ENCODE data around the gene PLD1.
"Not testable (repeated sequence)": the region's sequence is repeated elsewhere in the genome, so short reads cannot be mapped to it uniquely, and the experiment has no call there.

PLD1 gene

GRCh38 chr3:171727288-171727687, 83.0 kb downstream of the PLD1 start:
- H3K4me3 ChIP-seq (ENCODE audit: low read length): no peak overlapping the region
- no peak for TF ChIP-seq ZNF274 (IDR thresholded peaks at IDR 0.05; ENCODE audit: low read depth, low read length)

- TF ChIP-seq ZNF274 (IDR thresholded peaks at IDR 0.05; ENCODE audit: low read depth, low read length): no peak
- no peak overlapping the region for H3K4me3 ChIP-seq (ENCODE audit: low read length)
Observed at GRCh38 chr3:171718493-171719185, 91.6 kb downstream of the PLD1 start.

- TF ChIP-seq ZNF274 (IDR thresholded peaks at IDR 0.05; ENCODE audit: low read depth, low read length): no peak
- no peak overlapping the region for H3K4me3 ChIP-seq (ENCODE audit: low read length)
Observed at GRCh38 chr3:171715155-171715554, 95.1 kb downstream of the PLD1 start.

- TF ChIP-seq ZNF274 (IDR thresholded peaks at IDR 0.05; ENCODE audit: low read depth, low read length): no peak
Observed at GRCh38 chr3:171712171-171712938, 97.9 kb downstream of the PLD1 start.

GRCh38 chr3:171711461-171712170, 98.7 kb downstream of the PLD1 start:
- no peak for TF ChIP-seq ZNF274 (IDR thresholded peaks at IDR 0.05; ENCODE audit: low read depth, low read length)
- no peak overlapping the region for H3K4me3 ChIP-seq (ENCODE audit: low read length)

More at GRCh38 chr3:171712171-171712938, 97.9 kb downstream of the PLD1 start:
- no peak overlapping the region for H3K4me3 ChIP-seq (ENCODE audit: low read length)

GRCh38 chr3:171710359-171710758, 99.9 kb downstream of the PLD1 start:
- TF ChIP-seq ZNF274 (IDR thresholded peaks at IDR 0.05; ENCODE audit: low read depth, low read length): no peak
- no peak overlapping the region for H3K4me3 ChIP-seq (ENCODE audit: low read length)

GRCh38 chr3:171704814-171705213, 105.5 kb downstream of the PLD1 start:
- no peak for TF ChIP-seq ZNF274 (IDR thresholded peaks at IDR 0.05; ENCODE audit: low read depth, low read length)
- no peak overlapping the region for H3K4me3 ChIP-seq (ENCODE audit: low read length)

- TF ChIP-seq ZNF274 (IDR thresholded peaks at IDR 0.05; ENCODE audit: low read depth, low read length): no peak
Observed at GRCh38 chr3:171704002-171704401, 106.3 kb downstream of the PLD1 start.

GRCh38 chr3:171703144-171703543, 107.1 kb downstream of the PLD1 start:
- no peak for TF ChIP-seq ZNF274 (IDR thresholded peaks at IDR 0.05; ENCODE audit: low read depth, low read length)
- no peak overlapping the region for H3K4me3 ChIP-seq (ENCODE audit: low read length)

More at GRCh38 chr3:171704002-171704401, 106.3 kb downstream of the PLD1 start:
- no peak overlapping the region for H3K4me3 ChIP-seq (ENCODE audit: low read length)

- TF ChIP-seq ZNF274 (IDR thresholded peaks at IDR 0.05; ENCODE audit: low read depth, low read length): no peak
- H3K4me3 ChIP-seq (ENCODE audit: low read length): no peak overlapping the region
Observed at GRCh38 chr3:171700653-171701052, 109.6 kb downstream of the PLD1 start.

- no peak overlapping the region for H3K4me3 ChIP-seq (ENCODE audit: low read length)
- TF ChIP-seq ZNF274 (IDR thresholded peaks at IDR 0.05; ENCODE audit: low read depth, low read length): no peak
Observed at GRCh38 chr3:171700157-171700556, 110.1 kb downstream of the PLD1 start.

GRCh38 chr3:171699601-171700000, 110.7 kb downstream of the PLD1 start:
- no peak overlapping the region for H3K4me3 ChIP-seq (ENCODE audit: low read length)
- no peak for TF ChIP-seq ZNF274 (IDR thresholded peaks at IDR 0.05; ENCODE audit: low read depth, low read length)

GRCh38 chr3:171696805-171697204, 113.5 kb downstream of the PLD1 start:
- TF ChIP-seq ZNF274 (IDR thresholded peaks at IDR 0.05; ENCODE audit: low read depth, low read length): no peak
- H3K4me3 ChIP-seq (ENCODE audit: low read length): no peak overlapping the region

- no peak overlapping the region for H3K4me3 ChIP-seq (ENCODE audit: low read length)
- TF ChIP-seq ZNF274 (IDR thresholded peaks at IDR 0.05; ENCODE audit: low read depth, low read length): no peak
Observed at GRCh38 chr3:171695426-171695825, 114.9 kb downstream of the PLD1 start.

GRCh38 chr3:171694888-171695287, 115.4 kb downstream of the PLD1 start:
- TF ChIP-seq ZNF274 (IDR thresholded peaks at IDR 0.05; ENCODE audit: low read depth, low read length): no peak
- no peak overlapping the region for H3K4me3 ChIP-seq (ENCODE audit: low read length)

GRCh38 chr3:171692551-171692950, 117.7 kb downstream of the PLD1 start:
- not testable (repeated sequence) for H3K4me3 ChIP-seq (ENCODE audit: low read length)
